ENCODE data around the gene PDCD1LG2. TPM values are rescaled to one million over a fixed set of nuclear protein-coding genes. Genes with fewer than 3 reads are reported as not detected.
A peak's percentile ranks its signal among the peaks of the same experiment; 100 is the strongest.
"Not testable (repeated sequence)": the region's sequence is repeated elsewhere in the genome, so short reads cannot be mapped to it uniquely, and the experiment has no call there.

PDCD1LG2 gene
- total and polyA plus RNA-seq, 4 donors = 0.46 to 2.5 (median 1.3) TPM

GRCh38 chr9:5580650-5581049 lies 70.3 kb downstream of the PDCD1LG2 start (continued):
- no peak for TF ChIP-seq TAF1 (conservative IDR thresholded peaks at IDR 0.05)
- TF ChIP-seq JUND (IDR thresholded peaks at IDR 0.05) = no peak

- H3K27me3 ChIP-seq (ENCODE audit: control insufficient read depth in 4 of 4, insufficient read depth in 4 of 4, low read length in 3 of 4); H3K4me3 ChIP-seq (ENCODE audit: low read depth in 1 of 3, low read length in 3 of 3); H3K9me3 ChIP-seq (ENCODE audit: control insufficient read depth in 4 of 4, low read length in 3 of 4); H3K4me1 ChIP-seq (ENCODE audit: control insufficient read depth in 4 of 4, insufficient read depth in 4 of 4, low read length in 3 of 4); H3K27ac ChIP-seq (ENCODE audit: low read depth in 1 of 2, low read length in 2 of 2); DNase-seq (ENCODE audit: low spot score); H3K9ac ChIP-seq (ENCODE audit: low read depth in 1 of 2, low read length in 2 of 2); H3K36me3 ChIP-seq (ENCODE audit: control insufficient read depth in 4 of 4, insufficient read depth in 3 of 4, low read depth in 1 of 4, low read length in 3 of 4): not testable (repeated sequence)
- WGBS = 95% methylated on average over 2 of the region's 2 CpGs
Observed at GRCh38 chr9:5581706-5582105, 71.4 kb downstream of the PDCD1LG2 start.

GRCh38 chr9:5582835-5583195 lies 72.5 kb downstream of the PDCD1LG2 start:
- no peaks in the 10 kb centered on the region for H3K36me3 ChIP-seq (ENCODE audit: control insufficient read depth in 4 of 4, insufficient read depth in 3 of 4, low read depth in 1 of 4, low read length in 3 of 4)
- H3K27me3 ChIP-seq (ENCODE audit: control insufficient read depth in 4 of 4, insufficient read depth in 4 of 4, low read length in 3 of 4) = no peaks in the 10 kb centered on the region
- no peak overlapping the region for H3K9ac ChIP-seq (ENCODE audit: low read depth in 1 of 2, low read length in 2 of 2)
- no peak for DNase-seq (ENCODE audit: low spot score)
- peak overlapping the region in 1 of 2 donors; percentile 1 for H3K27ac ChIP-seq (ENCODE audit: low read depth in 1 of 2, low read length in 2 of 2)
- no peaks in the 10 kb centered on the region for H3K9me3 ChIP-seq (ENCODE audit: control insufficient read depth in 4 of 4, low read length in 3 of 4)
- TF ChIP-seq REST (IDR thresholded peaks at IDR 0.05) = no peak
- no peak for TF ChIP-seq RXRA (IDR thresholded peaks at IDR 0.05)
- no peak for TF ChIP-seq SP1 (IDR thresholded peaks at IDR 0.05)
- TF ChIP-seq GABPA (IDR thresholded peaks at IDR 0.05 in 1 of 2, conservative IDR thresholded peaks at IDR 0.05 in 1 of 2) = no peak
- no peak for TF ChIP-seq ZBTB33 (IDR thresholded peaks at IDR 0.05)
- no peak for TF ChIP-seq JUND (IDR thresholded peaks at IDR 0.05)
- no peak for TF ChIP-seq FOXA1 (IDR thresholded peaks at IDR 0.05)
- no peak for TF ChIP-seq MAX (IDR thresholded peaks at IDR 0.05)
- no peak for TF ChIP-seq YY1 (IDR thresholded peaks at IDR 0.05)
- no peak for TF ChIP-seq TAF1 (conservative IDR thresholded peaks at IDR 0.05)
- no peak for TF ChIP-seq FOXA2 (IDR thresholded peaks at IDR 0.05)
- no peak for TF ChIP-seq HNF4A (conservative IDR thresholded peaks at IDR 0.05)
- 16% methylated on average over 2 of the region's 2 CpGs for WGBS
- H3K4me3 ChIP-seq (ENCODE audit: low read depth in 1 of 3, low read length in 3 of 3) = no peak overlapping the region
- peaks cover 0 to 2% (median 0%) of the 10 kb centered on the region in 4 donors for H3K4me1 ChIP-seq (ENCODE audit: control insufficient read depth in 4 of 4, insufficient read depth in 4 of 4, low read length in 3 of 4)
